HCT116 (cell line): ENCODE results near the gene DNMT3A. TPM values are rescaled to one million over a fixed set of nuclear protein-coding genes. Genes with fewer than 3 reads are reported as not detected.

Source experiments
- ATAC-seq: fragments of 200-7000 bp; cut with Tn5 transposase; 2 replicates; pipeline ENCODE4 v1.9.1; 2020; ENCODE audit warnings: mild to moderate bottlenecking, moderate library complexity
- BruUV-seq: library from RNA; stranded (reverse); fragments of 400-500 nt; replicated peaks from 2 replicates; lab custom pipeline; 2021; lab: Mats Ljungman, UMichigan
- CTCF ChIA-PET: fragments of 300-600 bp; sonication (Branson Sonifier 250); formaldehyde crosslinking; loops from one replicate; lab custom pipeline; 2021; ENCODE audit warnings: antibody characterized with exemption; lab: Charles Lee
- POLR2A ChIA-PET: fragments of 300-600, 350-600 bp; sonication (Branson Sonifier 250); formaldehyde crosslinking; loops from one replicate; lab custom pipeline; 2021; ENCODE audit warnings: antibody characterized with exemption; lab: Charles Lee
- RAD21 ChIA-PET, 2 experiments: fragments of 300-600 bp; sonication (Branson Sonifier 250); formaldehyde crosslinking; loops; one replicate each; lab custom pipeline; 2023; ENCODE audit warnings: low total read pairs in 2 of 2; ENCODE audit not compliant: uncharacterized antibody in 2 of 2, unreplicated experiment in 2 of 2, low non-redundant PET in 1 of 2; lab: Charles Lee
- DNase-seq: peaks from one replicate; pipeline ENCODE4 v3.0.0-alpha.2; 2010; ENCODE audit warnings: low read depth, low spot score
- H2AFZ ChIP-seq: fragments of 200-600 bp; shearing (Covaris generic), sonication (generic); 2 replicates; pipeline ENCODE4 v1.6.1; 2017; ENCODE audit warnings: low read depth, mixed run types, mixed read lengths, antibody characterized with exemption, low read length; ENCODE audit not compliant: poor library complexity, severe bottlenecking
- H3K27ac ChIP-seq: 2 replicates; pipeline ENCODE4 v1.5.1; 2012; ENCODE audit warnings: low read depth, low read length
- H3K27me3 ChIP-seq: fragments of 200-600 bp; sonication (generic); 2 replicates; pipeline ENCODE4 v1.6.1; 2016; ENCODE audit warnings: mixed run types, low read length, mixed read lengths; ENCODE audit not compliant: insufficient read depth
- H3K36me3 ChIP-seq, 2 experiments: fragments of 200-500 bp in 1 of 2; fragments of 200-600 bp in 1 of 2; sonication (Bioruptor generic) in 1 of 2; sonication (generic) in 1 of 2; 2 replicates each; pipeline versions ENCODE4 v1.5.1 to v1.6.1; 2014 to 2016; ENCODE audit warnings: low read length in 2 of 2, inconsistent platforms in 1 of 2, mixed read lengths in 1 of 2, mixed run types in 1 of 2; ENCODE audit not compliant: insufficient read depth in 2 of 2, control insufficient read depth in 1 of 2
- H3K4me1 ChIP-seq, 2 experiments: fragments of 200-600 bp in 1 of 2; sonication (generic) in 1 of 2; 2 replicates each; pipeline versions ENCODE4 v1.5.1 to v1.6.1; 2012 to 2017; ENCODE audit warnings: low read length in 2 of 2, inconsistent platforms in 1 of 2, mild to moderate bottlenecking in 1 of 2, mixed read lengths in 1 of 2, mixed run types in 1 of 2, moderate library complexity in 1 of 2; ENCODE audit not compliant: insufficient read depth in 2 of 2, control insufficient read depth in 1 of 2
- H3K4me2 ChIP-seq: fragments of 200-600 bp; sonication (generic); 2 replicates; pipeline ENCODE4 v1.6.1; 2017; ENCODE audit warnings: mixed run types, low read length, mixed read lengths
- H3K4me3 ChIP-seq, 2 experiments: fragments of 200-600 bp in 1 of 2; sonication (generic) in 1 of 2; replicated peaks in 1 of 2; 2 replicates each; pipeline ENCODE4 v1.5.1; 2011 to 2016; ENCODE audit warnings: low read length in 2 of 2, control low read depth in 1 of 2, low read depth in 1 of 2, mild to moderate bottlenecking in 1 of 2, mixed read lengths in 1 of 2, mixed run types in 1 of 2
- H3K79me2 ChIP-seq: fragments of 200-600 bp; sonication (generic); 2 replicates; pipeline ENCODE4 v1.6.1; 2017; ENCODE audit warnings: mild to moderate bottlenecking, mixed run types, low read length, moderate library complexity, mixed read lengths; ENCODE audit not compliant: insufficient read depth
- H3K9ac ChIP-seq: fragments of 200-600 bp; sonication (generic); 2 replicates; pipeline ENCODE4 v1.6.1; 2016; ENCODE audit warnings: low read length, mixed read lengths
- H3K9me2 ChIP-seq: fragments of 200-600 bp; sonication (generic), shearing (Covaris generic); 2 replicates; pipeline ENCODE4 v1.6.1; 2017; ENCODE audit warnings: mixed run types, mild to moderate bottlenecking, moderate library complexity; ENCODE audit not compliant: insufficient read depth
- H3K9me3 ChIP-seq, 2 experiments: fragments of 200-500 bp in 1 of 2; fragments of 200-600 bp in 1 of 2; sonication (Bioruptor generic) in 1 of 2; sonication (generic) in 1 of 2; 2 replicates each; pipeline ENCODE4 v1.6.1; 2014 to 2017; ENCODE audit warnings: low read length in 2 of 2, mixed read lengths in 2 of 2, inconsistent platforms in 1 of 2, low read depth in 1 of 2, mild to moderate bottlenecking in 1 of 2, mixed run types in 1 of 2, moderate library complexity in 1 of 2; ENCODE audit not compliant: control insufficient read depth in 1 of 2, insufficient read depth in 1 of 2
- H4K20me1 ChIP-seq: fragments of 200-600 bp; sonication (generic), shearing (Covaris generic); 2 replicates; pipeline ENCODE4 v1.6.1; 2017; ENCODE audit warnings: mixed run types, mild to moderate bottlenecking, moderate library complexity; ENCODE audit not compliant: insufficient read depth
- CBX3 ChIP-seq: IDR thresholded peaks from 2 replicates; pipeline ENCODE4 v1.6.1; 2012; ENCODE audit warnings: low read depth
- CEBPB ChIP-seq: IDR thresholded peaks from 2 replicates; pipeline ENCODE4 v1.6.1; 2012; ENCODE audit warnings: low read depth
- FOSL1 ChIP-seq: IDR thresholded peaks from 2 replicates; pipeline ENCODE4 v1.6.1; 2012; ENCODE audit warnings: low read depth
- POLR2AphosphoS5 ChIP-seq: IDR thresholded peaks from 2 replicates; pipeline ENCODE4 v1.6.1; 2011; ENCODE audit warnings: mild to moderate bottlenecking, low read depth, low read length, moderate library complexity
- RAD21 ChIP-seq: IDR thresholded peaks from 2 replicates; pipeline ENCODE4 v1.6.1; 2012; ENCODE audit warnings: low read depth, mild to moderate bottlenecking
- SP1 ChIP-seq: IDR thresholded peaks from 2 replicates; pipeline ENCODE4 v1.6.1; 2012; ENCODE audit warnings: low read depth
- SRF ChIP-seq: IDR thresholded peaks from 2 replicates; pipeline ENCODE4 v1.6.1; 2012; ENCODE audit warnings: low read depth
- TCF7L2 ChIP-seq: IDR thresholded peaks from 2 replicates; pipeline ENCODE4 v1.7.0; 2011; ENCODE audit warnings: borderline replicate concordance, inconsistent platforms; ENCODE audit not compliant: insufficient read depth, insufficient read length; ENCODE audit errors: extremely low read depth
- ZFX ChIP-seq: fragments of 450-650 bp; IDR thresholded peaks from 2 replicates; pipeline ENCODE4 v1.6.1; 2017
- ZNF274 ChIP-seq: fragments of 200-500 bp; sonication (Bioruptor generic); IDR thresholded peaks from 2 replicates; pipeline ENCODE4 v1.6.1; 2014; ENCODE audit warnings: mild to moderate bottlenecking, low read depth, low read length, inconsistent platforms
- intact Hi-C: fragments of 100-400 bp; cut with micrococcal nuclease; formaldehyde crosslinking; loops from 2 replicates; pipeline ENCODE4 v1.10.0; 2022
- total RNA-seq: library from RNA; stranded (reverse); gene quantifications from one replicate; pipeline ENCODE4 v1.2.1, GENCODE V29; 2021; ENCODE audit not compliant: unreplicated experiment
- TF ChIP-seq, protein P1 (sequence below): IDR thresholded peaks from 2 replicates; pipeline ENCODE4 v1.6.1; 2011; ENCODE audit warnings: mild to moderate bottlenecking, low read length, moderate library complexity; ENCODE audit not compliant: insufficient replicate concordance; ENCODE audit errors: extremely low read depth
- TF ChIP-seq, protein P2 (sequence below): IDR thresholded peaks from 2 replicates; pipeline ENCODE4 v1.6.1; 2012; ENCODE audit warnings: low read depth

Gene DNMT3A
- total RNA-seq, 1 experiment from 2014 or later, result 14.3 TPM

DNA sequence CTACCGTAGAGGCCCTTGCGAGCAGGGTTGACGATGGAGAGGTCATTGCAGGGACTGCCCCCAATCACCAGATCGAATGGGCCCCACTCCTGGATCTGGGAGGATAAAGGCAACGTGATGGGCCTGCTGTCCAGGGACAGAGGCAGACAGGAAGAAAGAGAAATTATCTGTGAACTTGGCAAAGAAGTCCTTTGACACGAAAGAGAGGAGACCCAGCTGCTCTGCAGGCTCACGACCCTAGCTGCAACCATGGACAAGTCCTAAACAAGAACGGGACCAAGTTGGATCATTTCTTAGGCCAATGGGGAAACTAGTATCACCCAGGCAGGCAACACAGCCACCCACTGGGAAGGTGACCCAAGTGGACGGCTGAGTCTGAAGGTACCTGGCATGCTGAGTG lies 101.1 kb downstream of the DNMT3A start:
- no peaks in the 10 kb centered on the region for H3K27me3 ChIP-seq

DNA sequence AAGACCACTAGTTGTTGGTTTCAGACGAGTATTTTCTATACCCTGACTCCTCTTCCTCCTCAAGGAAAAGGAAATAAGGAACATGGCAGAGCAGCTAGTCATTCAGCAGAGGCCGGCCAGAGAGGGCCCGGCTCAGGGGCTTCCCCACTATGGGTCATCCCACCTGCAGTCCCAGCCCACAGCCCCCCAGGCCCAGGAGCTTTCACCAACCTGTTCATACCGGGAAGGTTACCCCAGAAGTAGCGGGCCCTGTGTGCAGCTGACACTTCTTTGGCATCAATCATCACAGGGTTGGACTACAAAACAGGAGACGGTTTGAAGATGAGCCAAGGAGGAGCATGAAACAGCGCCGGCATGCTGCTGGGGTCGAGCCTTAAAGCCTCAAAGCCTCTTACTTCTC lies 102.8 kb downstream of the DNMT3A start:
- no peak for ATAC-seq
- intact Hi-C loops, result no loop called here
- ChIA-PET RAD21 (no interaction called here), POLR2A (no interaction called here), CTCF (no interaction called here)
- Histone ChIP-seq H4K20me1 (no peaks in the 10 kb centered on the region), H2AFZ (no peak overlapping the region), H3K27ac (no peak overlapping the region), H3K4me1 (no peaks in the 10 kb centered on the region), H3K4me3 (no peak overlapping the region), H3K9ac (no peak overlapping the region), H3K9me3 (no peaks in the 10 kb centered on the region), H3K79me2 (no peaks in the 10 kb centered on the region), H3K36me3 (peaks cover 0 to 3% of the 10 kb centered on the region in 2 experiments; a peak in 1 of 4 replicates), H3K4me2 (no peak overlapping the region), H3K27me3 (no peaks in the 10 kb centered on the region), H3K9me2 (no peaks in the 10 kb centered on the region)
- DNase-seq, result no peak
- BruUV-seq, result no TSS peak
- TF ChIP-seq RAD21 (no peak), POLR2AphosphoS5 (no peak), ZFX (no peak), SRF (no peak), CEBPB (no peak), ZNF274 (no peak), SP1 (no peak), FOSL1 (no peak), TCF7L2 (no peak)
- TF ChIP-seq, protein P1, sequence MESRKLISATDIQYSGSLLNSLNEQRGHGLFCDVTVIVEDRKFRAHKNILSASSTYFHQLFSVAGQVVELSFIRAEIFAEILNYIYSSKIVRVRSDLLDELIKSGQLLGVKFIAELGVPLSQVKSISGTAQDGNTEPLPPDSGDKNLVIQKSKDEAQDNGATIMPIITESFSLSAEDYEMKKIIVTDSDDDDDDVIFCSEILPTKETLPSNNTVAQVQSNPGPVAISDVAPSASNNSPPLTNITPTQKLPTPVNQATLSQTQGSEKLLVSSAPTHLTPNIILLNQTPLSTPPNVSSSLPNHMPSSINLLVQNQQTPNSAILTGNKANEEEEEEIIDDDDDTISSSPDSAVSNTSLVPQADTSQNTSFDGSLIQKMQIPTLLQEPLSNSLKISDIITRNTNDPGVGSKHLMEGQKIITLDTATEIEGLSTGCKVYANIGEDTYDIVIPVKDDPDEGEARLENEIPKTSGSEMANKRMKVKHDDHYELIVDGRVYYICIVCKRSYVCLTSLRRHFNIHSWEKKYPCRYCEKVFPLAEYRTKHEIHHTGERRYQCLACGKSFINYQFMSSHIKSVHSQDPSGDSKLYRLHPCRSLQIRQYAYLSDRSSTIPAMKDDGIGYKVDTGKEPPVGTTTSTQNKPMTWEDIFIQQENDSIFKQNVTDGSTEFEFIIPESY, result no peak
- TF ChIP-seq, protein P2, sequence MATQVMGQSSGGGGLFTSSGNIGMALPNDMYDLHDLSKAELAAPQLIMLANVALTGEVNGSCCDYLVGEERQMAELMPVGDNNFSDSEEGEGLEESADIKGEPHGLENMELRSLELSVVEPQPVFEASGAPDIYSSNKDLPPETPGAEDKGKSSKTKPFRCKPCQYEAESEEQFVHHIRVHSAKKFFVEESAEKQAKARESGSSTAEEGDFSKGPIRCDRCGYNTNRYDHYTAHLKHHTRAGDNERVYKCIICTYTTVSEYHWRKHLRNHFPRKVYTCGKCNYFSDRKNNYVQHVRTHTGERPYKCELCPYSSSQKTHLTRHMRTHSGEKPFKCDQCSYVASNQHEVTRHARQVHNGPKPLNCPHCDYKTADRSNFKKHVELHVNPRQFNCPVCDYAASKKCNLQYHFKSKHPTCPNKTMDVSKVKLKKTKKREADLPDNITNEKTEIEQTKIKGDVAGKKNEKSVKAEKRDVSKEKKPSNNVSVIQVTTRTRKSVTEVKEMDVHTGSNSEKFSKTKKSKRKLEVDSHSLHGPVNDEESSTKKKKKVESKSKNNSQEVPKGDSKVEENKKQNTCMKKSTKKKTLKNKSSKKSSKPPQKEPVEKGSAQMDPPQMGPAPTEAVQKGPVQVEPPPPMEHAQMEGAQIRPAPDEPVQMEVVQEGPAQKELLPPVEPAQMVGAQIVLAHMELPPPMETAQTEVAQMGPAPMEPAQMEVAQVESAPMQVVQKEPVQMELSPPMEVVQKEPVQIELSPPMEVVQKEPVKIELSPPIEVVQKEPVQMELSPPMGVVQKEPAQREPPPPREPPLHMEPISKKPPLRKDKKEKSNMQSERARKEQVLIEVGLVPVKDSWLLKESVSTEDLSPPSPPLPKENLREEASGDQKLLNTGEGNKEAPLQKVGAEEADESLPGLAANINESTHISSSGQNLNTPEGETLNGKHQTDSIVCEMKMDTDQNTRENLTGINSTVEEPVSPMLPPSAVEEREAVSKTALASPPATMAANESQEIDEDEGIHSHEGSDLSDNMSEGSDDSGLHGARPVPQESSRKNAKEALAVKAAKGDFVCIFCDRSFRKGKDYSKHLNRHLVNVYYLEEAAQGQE, result no peak

More for the DNA sequence above, 101.1 kb downstream of the DNMT3A start:
- ChIA-PET CTCF (no interaction called here), POLR2A (no interaction called here), RAD21 (no interaction called here)
- Histone ChIP-seq H3K9me3 (no peaks in the 10 kb centered on the region), H3K9me2 (no peaks in the 10 kb centered on the region), H3K4me3 (no peak overlapping the region), H2AFZ (no peak overlapping the region), H3K36me3 (no peaks in the 10 kb centered on the region; a peak in 2 of 4 replicates), H3K27ac (no peak overlapping the region), H3K4me1 (no peaks in the 10 kb centered on the region), H3K4me2 (no peak overlapping the region), H3K9ac (no peak overlapping the region), H4K20me1 (no peaks in the 10 kb centered on the region), H3K79me2 (no peaks in the 10 kb centered on the region)
- no TSS peak for BruUV-seq
- TF ChIP-seq CBX3, result no peak
- TF ChIP-seq, protein P1, result no peak
- no peak for DNase-seq
- ATAC-seq, result no peak
- intact Hi-C loops, result no loop called here
